Measurements from ENCODE around the gene IRGQ.

IRGQ gene

DNA sequence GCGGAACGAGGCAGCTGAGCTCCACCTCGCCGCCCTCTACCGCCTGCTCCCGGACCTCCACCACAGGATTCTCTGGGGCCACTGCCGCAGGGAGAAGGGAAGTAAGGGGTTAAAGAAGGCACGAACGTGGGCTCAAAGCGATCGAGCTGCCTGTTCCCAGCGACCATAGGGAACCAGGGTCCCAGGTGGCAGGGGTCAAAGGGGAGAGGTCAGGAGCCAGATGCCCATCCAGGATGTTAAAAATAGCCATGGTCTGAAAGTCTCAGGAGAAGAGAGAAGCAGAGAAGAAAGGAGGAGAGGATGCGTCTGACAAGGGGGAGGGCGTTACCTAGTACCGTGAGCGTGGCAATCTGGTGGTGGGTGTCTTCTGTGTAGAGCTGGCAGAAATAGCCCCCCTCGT lies 30.9 kb upstream of the IRGQ start:
- peaks cover 54% of the 10 kb centered on the region for H3K36me3 ChIP-seq
- H3K4me3 ChIP-seq, result no peak overlapping the region
- no peaks in the 10 kb centered on the region for H3K27me3 ChIP-seq
- H3K9me3 ChIP-seq, result no peaks in the 10 kb centered on the region
- H3K4me2 ChIP-seq, result no peak overlapping the region
- H3K4me1 ChIP-seq, result 0 out of 2 replicates have a peak, but pooled peaks cover 9% of the 10 kb centered on the region
- no peak overlapping the region for H3K9ac ChIP-seq
- H3K27ac ChIP-seq, result no peak overlapping the region
- no peak for TF ChIP-seq Cebpa-rat (IDR thresholded peaks at IDR 0.05)
- no peaks in the 10 kb centered on the region for H4K20me1 ChIP-seq

DNA sequence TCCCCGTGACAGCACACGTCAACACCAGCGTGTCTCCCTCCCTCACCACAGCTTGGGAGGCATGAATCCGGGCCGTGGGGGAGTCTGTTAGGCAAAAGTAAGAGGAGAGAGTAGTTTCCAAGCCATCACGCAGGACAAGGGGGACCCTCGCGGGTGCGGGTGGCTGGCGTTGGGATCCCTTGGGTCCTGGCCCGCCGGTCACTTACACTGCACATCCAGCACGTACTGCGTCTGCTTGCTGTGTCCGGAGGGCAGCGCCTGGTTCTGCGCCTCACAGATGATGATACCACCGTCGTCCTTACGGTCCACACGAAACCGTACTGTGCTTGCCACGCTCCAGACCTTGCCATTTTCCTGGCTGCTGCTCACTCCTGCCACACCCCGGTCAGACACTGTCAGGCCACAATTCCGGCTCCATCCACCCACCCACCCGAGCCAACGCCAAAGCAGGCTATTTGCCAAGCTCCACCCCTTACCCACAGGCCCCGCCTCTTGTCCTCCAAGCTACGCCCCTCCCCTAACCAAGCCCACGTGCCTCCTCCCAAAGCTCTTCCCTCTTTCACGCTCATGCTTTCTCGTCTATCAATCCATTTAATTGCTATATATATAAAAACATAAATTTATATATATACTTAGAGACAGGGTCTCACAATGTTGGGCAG lies 30.1 kb upstream of the IRGQ start:
- TF ChIP-seq Cebpa-rat (IDR thresholded peaks at IDR 0.05), result no peak
- H3K9ac ChIP-seq, result no peak overlapping the region

DNA sequence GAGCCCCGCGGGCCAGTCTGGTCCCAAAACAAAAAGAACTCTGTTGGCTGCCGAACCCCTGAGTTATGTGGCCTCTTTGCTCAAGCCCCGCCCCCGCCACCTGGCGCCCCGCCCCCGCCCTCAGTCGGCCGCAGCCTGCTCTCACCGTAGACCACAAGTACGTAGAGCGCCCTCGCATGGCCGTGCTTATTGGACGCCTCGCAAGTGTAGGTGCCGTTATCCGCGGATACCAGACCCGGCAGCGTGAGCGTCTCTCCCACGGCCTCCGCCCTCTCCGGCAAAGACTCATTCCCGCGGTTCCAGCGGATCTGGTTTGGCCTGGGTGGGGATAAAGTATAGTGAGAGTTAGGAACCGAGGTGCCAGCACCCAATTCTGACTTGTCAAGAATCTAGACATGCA lies 29.0 kb upstream of the IRGQ start:
- H3K9ac ChIP-seq, result no peak overlapping the region
- peaks cover 20% of the 10 kb centered on the region for H3K4me1 ChIP-seq
- H3K4me2 ChIP-seq, result no peak overlapping the region
- H3K9me3 ChIP-seq, result no peaks in the 10 kb centered on the region
- TF ChIP-seq Cebpa-rat (IDR thresholded peaks at IDR 0.05), result no peak
- H3K27me3 ChIP-seq, result no peaks in the 10 kb centered on the region
- H4K20me1 ChIP-seq, result no peaks in the 10 kb centered on the region
- H3K27ac ChIP-seq, result no peak overlapping the region
- peaks cover 45% of the 10 kb centered on the region for H3K36me3 ChIP-seq
- H3K4me3 ChIP-seq, result no peak overlapping the region

More for the DNA sequence above, 30.1 kb upstream of the IRGQ start:
- no peak overlapping the region for H3K4me3 ChIP-seq
- H3K9me3 ChIP-seq, result no peaks in the 10 kb centered on the region
- H3K4me1 ChIP-seq, result 0 out of 2 replicates have a peak, but pooled peaks cover 9% of the 10 kb centered on the region
- peaks cover 49% of the 10 kb centered on the region for H3K36me3 ChIP-seq
- no peaks in the 10 kb centered on the region for H4K20me1 ChIP-seq
- H3K27ac ChIP-seq, result no peak overlapping the region
- H3K27me3 ChIP-seq, result no peaks in the 10 kb centered on the region
- no peak overlapping the region for H3K4me2 ChIP-seq

DNA sequence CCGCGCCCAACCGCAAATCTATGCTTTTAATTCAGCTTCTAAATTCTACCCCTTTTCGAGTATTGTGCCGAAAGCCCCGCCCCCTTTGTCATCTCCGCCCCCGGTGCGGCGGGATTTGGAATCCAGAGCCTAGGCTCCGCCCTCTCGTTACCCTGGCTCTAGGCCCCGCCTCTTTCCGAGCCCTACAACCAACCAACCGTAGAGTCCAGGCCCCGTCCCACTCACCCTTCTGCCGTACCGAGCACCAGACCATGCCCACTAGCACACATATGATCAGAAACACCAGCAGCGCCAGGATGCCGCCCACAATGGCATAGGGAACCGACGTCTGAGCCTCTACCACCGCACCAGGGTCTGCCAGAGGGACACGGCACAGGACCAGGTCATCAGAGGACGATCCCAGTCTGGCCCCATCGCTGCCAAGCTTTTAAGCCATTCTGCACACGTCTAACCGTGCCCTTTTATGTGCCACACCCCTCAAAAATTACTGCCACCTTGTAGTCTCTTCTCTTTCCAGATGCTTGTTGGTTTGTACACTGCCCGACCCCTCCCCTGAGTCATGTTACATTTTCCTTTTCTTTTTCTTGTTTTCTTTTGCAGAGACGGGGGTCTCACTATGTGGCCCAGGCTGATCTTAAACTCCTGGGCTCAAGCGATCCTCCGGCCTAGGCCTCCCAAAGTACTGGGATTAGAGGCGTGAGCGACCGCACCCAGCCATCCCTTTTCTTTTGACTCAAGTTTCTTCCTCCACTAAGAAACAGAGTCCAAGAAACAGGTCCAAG lies 28.1 kb upstream of the IRGQ start:
- Histone ChIP-seq H3K4me1 (peaks cover 20% of the 10 kb centered on the region), H3K36me3 (peaks cover 45% of the 10 kb centered on the region), H3K9me3 (no peaks in the 10 kb centered on the region), H3K4me3 (no peak overlapping the region), H3K27ac (no peak overlapping the region), H3K27me3 (no peaks in the 10 kb centered on the region), H3K4me2 (no peak overlapping the region), H3K9ac (no peak overlapping the region), H4K20me1 (no peaks in the 10 kb centered on the region)
- no peak for TF ChIP-seq Cebpa-rat (IDR thresholded peaks at IDR 0.05)

DNA sequence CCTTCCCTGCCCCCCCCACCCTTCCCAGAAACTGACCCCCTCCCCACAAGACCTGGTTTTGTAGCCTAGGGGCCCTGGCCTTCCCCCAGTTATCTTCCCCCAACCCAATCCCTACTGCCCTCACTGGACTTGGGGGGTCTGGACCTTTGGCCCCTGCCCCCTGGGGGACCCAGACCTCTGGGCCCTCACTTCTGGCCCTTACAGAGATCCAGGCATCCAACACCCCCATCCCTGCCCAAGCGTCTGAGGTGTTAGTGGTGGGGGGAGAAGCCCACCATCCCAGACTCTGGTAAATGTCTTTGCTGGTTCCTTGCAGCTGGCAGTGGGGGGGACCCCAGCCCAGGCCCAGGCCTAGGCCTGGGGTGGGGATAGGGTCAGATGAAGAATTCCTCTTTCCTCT lies 27.0 kb upstream of the IRGQ start:
- H3K27ac ChIP-seq, result no peak overlapping the region
- H3K36me3 ChIP-seq, result peaks cover 45% of the 10 kb centered on the region
- peaks cover 29% of the 10 kb centered on the region for H3K4me1 ChIP-seq
- H3K9me3 ChIP-seq, result no peaks in the 10 kb centered on the region
- H3K4me3 ChIP-seq, result no peak overlapping the region
- no peak for TF ChIP-seq Cebpa-rat (IDR thresholded peaks at IDR 0.05)
- H4K20me1 ChIP-seq, result no peaks in the 10 kb centered on the region
- H3K4me2 ChIP-seq, result no peak overlapping the region
- no peaks in the 10 kb centered on the region for H3K27me3 ChIP-seq
- H3K9ac ChIP-seq, result no peak overlapping the region

DNA sequence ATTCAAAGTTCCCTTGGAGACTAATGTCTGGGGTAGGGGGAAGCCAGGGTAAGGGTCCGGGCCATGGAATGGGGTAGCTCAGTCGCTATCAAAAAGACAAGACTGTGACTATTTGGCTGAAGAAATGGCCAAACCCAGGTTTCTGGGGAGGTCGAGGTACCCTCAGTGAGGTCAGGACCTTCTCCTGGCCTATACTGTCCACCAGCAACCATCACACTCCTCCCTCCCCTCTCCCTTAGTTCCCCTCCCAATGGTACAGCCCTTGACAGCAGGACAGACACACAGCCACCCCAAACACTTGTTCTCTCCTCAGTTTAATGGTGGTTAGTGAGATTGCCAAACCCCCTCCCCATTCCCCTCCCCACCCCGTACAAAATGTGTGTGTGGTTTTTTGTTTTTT lies 26.1 kb upstream of the IRGQ start:
- TF ChIP-seq Cebpa-rat (IDR thresholded peaks at IDR 0.05), result no peak
- no peak overlapping the region for H3K9ac ChIP-seq
- no peak overlapping the region for H3K27ac ChIP-seq
- H3K36me3 ChIP-seq, result peaks cover 40% of the 10 kb centered on the region
- peaks cover 30% of the 10 kb centered on the region for H3K4me1 ChIP-seq
- H3K27me3 ChIP-seq, result no peaks in the 10 kb centered on the region
- no peaks in the 10 kb centered on the region for H3K9me3 ChIP-seq
- H4K20me1 ChIP-seq, result peaks cover 3% of the 10 kb centered on the region; the same call in 1 of the 2 replicates
- no peak overlapping the region for H3K4me3 ChIP-seq
- H3K4me2 ChIP-seq, result no peak overlapping the region

DNA sequence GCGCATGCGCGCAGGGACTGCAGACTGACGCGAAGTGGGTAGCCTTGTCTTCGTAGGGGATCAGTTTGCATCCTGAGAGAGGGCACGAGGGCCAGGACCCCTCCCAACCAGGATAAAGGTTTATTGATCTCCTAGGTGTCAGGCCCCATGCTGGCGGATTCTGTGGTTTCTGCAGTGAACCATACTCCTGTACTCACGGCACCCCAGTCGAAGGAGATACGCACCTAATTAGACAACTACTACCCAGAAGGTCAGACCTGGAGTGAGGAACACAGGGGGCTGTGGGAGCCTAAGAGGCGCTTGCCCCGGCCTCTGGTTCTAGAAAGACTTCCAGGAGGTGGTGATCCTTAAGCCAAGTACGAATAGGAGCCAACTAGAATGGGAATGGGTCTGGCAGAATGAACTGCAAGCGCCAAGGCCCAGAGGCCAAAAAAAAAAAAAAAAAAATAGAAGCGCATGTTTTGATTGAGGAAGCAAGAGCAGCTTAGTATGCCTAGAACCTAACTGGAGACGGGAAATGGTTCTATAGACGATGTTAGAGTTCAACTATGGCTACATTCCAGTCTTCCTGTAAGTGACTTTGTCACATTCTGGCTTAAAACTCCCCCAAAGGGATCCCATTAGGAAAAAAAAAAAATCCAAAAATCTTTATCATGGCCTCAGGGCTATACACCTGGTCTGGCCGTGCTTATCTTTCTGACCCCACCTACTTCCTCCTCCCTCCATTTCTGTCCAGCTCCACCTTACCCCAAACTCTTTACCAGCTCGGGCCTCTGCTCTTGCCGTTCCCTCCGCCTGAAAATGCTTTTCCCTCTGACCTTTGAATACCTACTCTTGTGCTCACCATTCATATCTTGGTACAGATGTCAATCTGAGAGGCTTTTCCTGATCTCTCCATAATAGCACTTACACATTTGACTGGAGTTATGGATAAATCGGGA lies 24.4 kb upstream of the IRGQ start:
- no peaks in the 10 kb centered on the region for H3K27me3 ChIP-seq
- H4K20me1 ChIP-seq, result peaks cover 20% of the 10 kb centered on the region
- H3K36me3 ChIP-seq, result peaks cover 22% of the 10 kb centered on the region
- no peak for TF ChIP-seq Cebpa-rat (IDR thresholded peaks at IDR 0.05)
- H3K4me2 ChIP-seq, result peak overlapping the region; percentile 94
- peaks cover 47% of the 10 kb centered on the region for H3K4me1 ChIP-seq
- H3K4me3 ChIP-seq, result peak overlapping the region; percentile 81
- peak overlapping the region; percentile 98 for H3K27ac ChIP-seq
- no peaks in the 10 kb centered on the region for H3K9me3 ChIP-seq
- peak overlapping the region; percentile 96 for H3K9ac ChIP-seq

DNA sequence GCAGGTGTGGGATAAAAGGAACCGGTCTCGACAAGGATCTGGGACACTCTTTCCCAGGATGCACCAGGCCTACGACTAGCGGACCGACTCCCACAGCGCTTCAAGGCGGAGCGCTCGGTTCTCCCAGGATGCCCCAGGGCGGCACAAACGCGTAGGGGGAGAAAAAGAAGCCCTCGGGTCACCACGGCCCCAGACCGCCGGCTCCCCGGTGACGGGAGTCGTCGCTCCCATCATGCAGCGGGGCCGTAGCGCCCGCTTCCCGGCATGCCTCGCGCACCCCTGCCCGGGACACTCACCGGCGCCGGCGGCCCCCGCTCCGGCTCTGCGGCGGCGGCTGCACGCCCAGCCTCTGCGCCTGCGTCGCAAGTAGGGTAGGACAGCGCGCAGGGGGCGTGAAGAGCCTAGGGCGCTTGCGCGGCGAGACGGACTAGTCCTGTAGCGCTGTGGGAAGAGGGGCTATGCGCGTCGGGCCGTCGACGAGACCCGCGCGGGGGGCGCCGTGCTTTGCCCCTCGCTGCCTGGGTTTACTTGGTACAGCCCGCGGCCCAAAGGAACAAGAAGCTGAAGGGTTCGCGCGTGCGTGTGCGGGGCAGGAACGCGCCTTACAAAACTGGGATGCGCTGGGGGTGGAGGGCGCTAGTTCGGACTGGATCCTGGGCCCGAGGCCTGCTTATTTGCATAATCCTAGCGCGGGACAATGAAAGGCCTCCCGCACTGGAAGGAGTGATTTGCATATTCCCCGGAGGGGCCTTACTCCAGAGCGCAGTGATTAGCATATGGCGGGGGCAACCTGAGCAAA lies 23.5 kb upstream of the IRGQ start, which contains the start of gene ZNF428:
Gene ZNF428 (minus strand): TSS at position 368 of the 799 bp plus-strand sequence. CDS start 5,325 bp downstream, outside the sequence.
- Histone ChIP-seq H3K4me3 (peak within 1 kb of the TSS; percentile 81), H3K9me3 (no peaks in the 10 kb centered on the region), H4K20me1 (peaks cover 29% of the 10 kb centered on the region), H3K27ac (peak within 1 kb of the TSS; percentile 98), H3K4me2 (peak within 1 kb of the TSS; percentile 94), H3K36me3 (peaks cover 21% of the 10 kb centered on the region), H3K4me1 (peaks cover 55% of the 10 kb centered on the region), H3K27me3 (no peaks in the 10 kb centered on the region), H3K9ac (peak within 1 kb of the TSS; percentile 96)
- TF ChIP-seq Cebpa-rat (IDR thresholded peaks at IDR 0.05), result no peak

DNA sequence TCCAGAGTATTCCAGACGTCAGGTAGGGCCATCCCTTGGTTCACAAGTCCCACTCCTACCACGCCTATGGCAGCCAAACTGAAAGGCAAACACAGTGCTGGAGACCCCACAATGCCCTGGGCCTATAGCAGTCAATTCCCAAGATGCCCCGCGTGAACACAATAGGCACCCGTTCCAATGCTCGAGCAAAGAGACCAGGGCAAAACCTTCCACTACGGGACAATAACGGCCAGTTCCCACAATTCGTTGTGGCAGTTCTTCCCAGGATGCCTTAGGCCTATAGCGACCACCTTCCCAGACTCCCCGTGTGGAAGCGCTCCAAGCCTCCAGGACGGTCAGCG lies 23.0 kb upstream of the IRGQ start:
- Histone ChIP-seq H3K27me3 (no peaks in the 10 kb centered on the region), H4K20me1 (peaks cover 35% of the 10 kb centered on the region), H3K4me3 (peak overlapping the region; percentile 81), H3K9me3 (no peaks in the 10 kb centered on the region), H3K27ac (peak overlapping the region; percentile 98), H3K9ac (peak overlapping the region; percentile 96), H3K4me2 (peak overlapping the region; percentile 94), H3K4me1 (peaks cover 55% of the 10 kb centered on the region), H3K36me3 (peaks cover 21% of the 10 kb centered on the region)
- TF ChIP-seq Cebpa-rat (IDR thresholded peaks at IDR 0.05), result no peak
